GM23338 (cell line): Measurements from ENCODE around the gene MYO3B. TPM values are rescaled to one million over a fixed set of nuclear protein-coding genes. Genes with fewer than 3 reads are reported as not detected.

Source experiments
- ATAC-seq: fragments of 200-7000 bp; cut with Tn5 transposase; 3 replicates; pipeline ENCODE4 v1.9.1; 2020
- DNase-seq: peaks from one replicate; pipeline ENCODE4 v3.0.0-alpha.2; 2015; ENCODE audit warnings: low spot score
- H2AFZ ChIP-seq: fragments of 200-600 bp; sonication (generic); 2 replicates; pipeline ENCODE4 v1.8.0; 2016; ENCODE audit warnings: antibody characterized with exemption, mild to moderate bottlenecking, moderate library complexity
- H3F3A ChIP-seq: fragments of 200-600 bp; sonication (generic); replicated peaks from 2 replicates; pipeline ENCODE4 v1.8.0; 2017; ENCODE audit warnings: antibody characterized with exemption, mixed run types, low read depth
- H3K27ac ChIP-seq: fragments of 200-600 bp; sonication (generic); 2 replicates; pipeline ENCODE4 v1.6.1; 2016; ENCODE audit warnings: low read depth
- H3K27me3 ChIP-seq: fragments of 200-600 bp; sonication (generic); 2 replicates; pipeline ENCODE4 v1.8.0; 2016; ENCODE audit warnings: mild to moderate bottlenecking, mixed run types, moderate library complexity; ENCODE audit not compliant: insufficient read depth
- H3K36me3 ChIP-seq: fragments of 200-600 bp; sonication (generic); 2 replicates; pipeline ENCODE4 v1.8.0; 2016; ENCODE audit warnings: mild to moderate bottlenecking; ENCODE audit not compliant: insufficient read depth
- H3K4me1 ChIP-seq: fragments of 200-600 bp; sonication (generic); 2 replicates; pipeline ENCODE4 v1.8.0; 2016; ENCODE audit warnings: mild to moderate bottlenecking, moderate library complexity; ENCODE audit not compliant: insufficient read depth
- H3K4me2 ChIP-seq: fragments of 200-600 bp; sonication (generic); 2 replicates; pipeline ENCODE4 v1.7.1; 2017; ENCODE audit warnings: mixed run types
- H3K4me3 ChIP-seq: fragments of 200-600 bp; sonication (generic); 2 replicates; pipeline ENCODE4 v1.6.1; 2016; ENCODE audit warnings: mixed run types
- H3K79me2 ChIP-seq: fragments of 200-600 bp; sonication (generic); replicated peaks from 2 replicates; pipeline ENCODE4 v1.8.0; 2017; ENCODE audit warnings: mild to moderate bottlenecking; ENCODE audit not compliant: insufficient read depth
- H3K9me2 ChIP-seq: fragments of 200-600 bp; sonication (generic); 2 replicates; pipeline ENCODE4 v1.8.0; 2017; ENCODE audit not compliant: insufficient read depth
- H4K20me1 ChIP-seq: fragments of 200-600 bp; sonication (generic); replicated peaks from 2 replicates; pipeline ENCODE4 v1.8.0; 2017; ENCODE audit warnings: mild to moderate bottlenecking; ENCODE audit not compliant: insufficient read depth
- H3K27ac Mint-ChIP-seq: 2 replicates; pipeline ENCODE4 v1.8.0; 2020; ENCODE audit warnings: inconsistent platforms, mild to moderate bottlenecking, moderate library complexity, mixed read lengths
- H3K27me3 Mint-ChIP-seq: 3 replicates; pipeline ENCODE4 v1.8.0; 2022; ENCODE audit warnings: low read depth, mild to moderate bottlenecking, moderate library complexity, mixed read lengths, inconsistent platforms; ENCODE audit not compliant: insufficient read depth, poor library complexity
- H3K36me3 Mint-ChIP-seq: 3 replicates; pipeline ENCODE4 v1.8.0; 2021; ENCODE audit warnings: low read depth, mild to moderate bottlenecking, inconsistent platforms, moderate library complexity, mixed read lengths
- H3K4me1 Mint-ChIP-seq: 3 replicates; pipeline ENCODE4 v1.8.0; 2020; ENCODE audit warnings: mild to moderate bottlenecking, inconsistent platforms, mixed read lengths
- H3K4me3 Mint-ChIP-seq: 3 replicates; pipeline ENCODE4 v1.8.0; 2021; ENCODE audit warnings: moderate library complexity, mild to moderate bottlenecking, inconsistent platforms, mixed read lengths
- H3K9me3 Mint-ChIP-seq: 3 replicates; pipeline ENCODE4 v1.8.0; 2020; ENCODE audit warnings: moderate library complexity, mild to moderate bottlenecking, inconsistent platforms, mixed read lengths
- ETS1 ChIP-seq: IDR thresholded peaks from 2 replicates; pipeline ENCODE4 v1.6.1; 2016; ENCODE audit warnings: antibody characterized with exemption
- EZH2phosphoT487 ChIP-seq: fragments of 200-600 bp; sonication (generic); IDR thresholded peaks from one replicate; pipeline ENCODE4 v1.8.1; 2018; ENCODE audit warnings: antibody characterized with exemption; ENCODE audit not compliant: unreplicated experiment
- JUNB ChIP-seq: IDR thresholded peaks from one replicate; pipeline ENCODE4 v1.6.1; 2016; ENCODE audit warnings: antibody characterized with exemption; ENCODE audit not compliant: unreplicated experiment
- NANOG ChIP-seq: IDR thresholded peaks from 2 replicates; pipeline ENCODE4 v1.6.1; 2016; ENCODE audit warnings: antibody characterized with exemption, borderline replicate concordance
- POLR2AphosphoS5 ChIP-seq: IDR thresholded peaks from 2 replicates; pipeline ENCODE4 v1.6.1; 2016; ENCODE audit warnings: antibody characterized with exemption, low read depth
- REST ChIP-seq: IDR thresholded peaks from one replicate; pipeline ENCODE4 v1.6.1; 2018; ENCODE audit warnings: antibody characterized with exemption; ENCODE audit not compliant: unreplicated experiment
- STAT1 ChIP-seq: IDR thresholded peaks from one replicate; pipeline ENCODE4 v1.6.1; 2016; ENCODE audit warnings: antibody characterized with exemption; ENCODE audit not compliant: unreplicated experiment
- ZNF114 ChIP-seq: fragments of 250-450 bp; sonication (Bioruptor Pico); IDR thresholded peaks from 2 replicates; pipeline ENCODE4 v1.5.0; 2020; ENCODE audit warnings: mild to moderate bottlenecking, moderate library complexity
- ZNF331 ChIP-seq: fragments of 250-450 bp; sonication (Bioruptor Pico); IDR thresholded peaks from 2 replicates; pipeline ENCODE4 v1.5.0; 2020; ENCODE audit warnings: low read depth, mild to moderate bottlenecking, moderate library complexity
- ZNF462 ChIP-seq: fragments of 250-450 bp; sonication (Bioruptor Pico); IDR thresholded peaks from 2 replicates; pipeline ENCODE4 v1.5.0; 2020; ENCODE audit warnings: mild to moderate bottlenecking, moderate library complexity
- polyA plus RNA-seq: library from polyadenylated mRNA; unstranded; fragments of >200 nt; fragmentation: Nextera tagmentation; extraction: Ambion mirVana; gene quantifications from 2 replicates; pipeline ENCODE4 v1.2.1, GENCODE V29; 2016
- total RNA-seq: library from RNA; depleted of rRNA; stranded (reverse); fragments of >200 nt; shearing (Covaris generic); gene quantifications from 2 replicates; pipeline ENCODE4 v1.2.3, GENCODE V29; 2014

MYO3B gene
- total and polyA plus RNA-seq, 2 experiments from 2014 or later = 0.42 TPM; not detected in 1

GRCh38 chr2:170669909-170670308, 492.0 kb downstream of the MYO3B start:
- Mint-ChIP-seq H3K27me3 (peaks cover 4% of the 10 kb centered on the region), H3K9me3 (no peaks in the 10 kb centered on the region), H3K4me3 (no peak overlapping the region), H3K27ac (no peak overlapping the region), H3K36me3 (no peaks in the 10 kb centered on the region), H3K4me1 (no peaks in the 10 kb centered on the region)
- Histone ChIP-seq H2AFZ (no peak overlapping the region), H3K4me1 (no peaks in the 10 kb centered on the region), H3K27ac (no peak overlapping the region), H3K9me2 (no peaks in the 10 kb centered on the region; the same call in 1 of the 2 replicates), H3K79me2 (no peaks in the 10 kb centered on the region), H3K27me3 (no peaks in the 10 kb centered on the region), H3K4me2 (no peak overlapping the region), H3K36me3 (no peaks in the 10 kb centered on the region), H4K20me1 (no peaks in the 10 kb centered on the region), H3F3A (no peaks in the 10 kb centered on the region), H3K4me3 (no peak overlapping the region)
- no peak for ATAC-seq
- DNase-seq = no peak
- no peak for TF ChIP-seq JUNB
- TF ChIP-seq ZNF331 = no peak
- no peak for TF ChIP-seq POLR2AphosphoS5
- no peak for TF ChIP-seq ZNF114 (CRISPR knock-in tag)

- Histone ChIP-seq H3K27me3 (no peaks in the 10 kb centered on the region), H4K20me1 (no peaks in the 10 kb centered on the region), H3K4me1 (no peaks in the 10 kb centered on the region), H3F3A (no peaks in the 10 kb centered on the region), H3K79me2 (no peaks in the 10 kb centered on the region), H3K36me3 (no peaks in the 10 kb centered on the region), H3K4me3 (no peak overlapping the region), H2AFZ (no peak overlapping the region), H3K9me2 (no peaks in the 10 kb centered on the region; the same call in 1 of the 2 replicates), H3K27ac (no peak overlapping the region), H3K4me2 (no peak overlapping the region)
- DNase-seq (no peak), ATAC-seq (no peak)
- H3K27me3 Mint-ChIP-seq = peaks cover 4% of the 10 kb centered on the region
- H3K27ac Mint-ChIP-seq = no peak overlapping the region
- no peaks in the 10 kb centered on the region for H3K36me3 Mint-ChIP-seq
- H3K4me3 Mint-ChIP-seq = no peak overlapping the region
- H3K9me3 Mint-ChIP-seq = no peaks in the 10 kb centered on the region
- H3K4me1 Mint-ChIP-seq = no peaks in the 10 kb centered on the region
- TF ChIP-seq ZNF114 (CRISPR knock-in tag) (no peak), JUNB (no peak), ETS1 (no peak), EZH2phosphoT487 (no peak), REST (no peak), ZNF462 (CRISPR knock-in tag) (no peak), STAT1 (no peak), NANOG (no peak)
Observed at GRCh38 chr2:170670651-170671050, 492.7 kb downstream of the MYO3B start.
